GM10847 (cell line): ENCODE data around the gene PLCB1.

ENCODE experiments used
- POLR2A ChIP-seq: IDR thresholded peaks from 2 replicates; pipeline ENCODE4 v1.6.1; 2011; ENCODE audit not compliant: insufficient read length; ENCODE audit errors: extremely low read depth

The PLCB1 gene

DNA sequence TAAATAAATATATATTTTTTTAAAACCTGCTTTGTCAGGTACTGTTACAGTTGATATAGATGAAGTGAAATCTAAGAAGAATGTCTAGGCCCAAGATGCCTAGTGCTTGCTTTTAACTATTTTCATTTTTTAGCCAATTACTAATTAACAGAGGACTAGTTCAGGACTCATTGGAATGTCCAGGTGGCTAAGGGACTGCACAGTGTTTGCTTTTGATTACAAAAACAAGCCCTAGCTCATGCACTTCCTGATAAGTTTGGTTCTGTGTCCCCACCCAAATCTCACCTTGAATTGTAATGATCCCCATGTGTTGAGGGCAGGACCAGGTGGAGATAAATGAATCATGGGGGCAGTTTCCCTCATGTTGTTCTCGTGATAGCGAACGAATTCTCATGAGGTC lies 417.1 kb downstream of the PLCB1 start:
- no peak for TF ChIP-seq POLR2A

DNA sequence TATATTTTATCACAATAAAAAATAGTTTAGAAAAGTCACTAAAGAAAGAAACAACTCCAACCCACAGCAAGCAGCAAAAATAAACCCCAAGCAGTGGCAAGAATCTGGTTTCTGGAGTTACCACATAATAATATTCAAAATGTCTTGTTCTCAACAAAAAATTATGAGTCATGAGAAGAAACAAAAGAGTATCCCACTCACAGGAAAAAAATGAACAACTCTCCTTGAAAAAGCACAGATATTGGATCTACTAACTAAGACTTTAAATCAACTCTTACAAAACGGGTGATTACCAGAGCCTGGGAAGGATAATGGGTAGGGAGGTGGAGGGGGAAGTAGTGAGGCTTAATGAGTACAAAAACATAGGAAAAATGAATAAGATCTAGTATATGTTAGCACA lies 425.6 kb downstream of the PLCB1 start:
- TF ChIP-seq POLR2A: no peak

DNA sequence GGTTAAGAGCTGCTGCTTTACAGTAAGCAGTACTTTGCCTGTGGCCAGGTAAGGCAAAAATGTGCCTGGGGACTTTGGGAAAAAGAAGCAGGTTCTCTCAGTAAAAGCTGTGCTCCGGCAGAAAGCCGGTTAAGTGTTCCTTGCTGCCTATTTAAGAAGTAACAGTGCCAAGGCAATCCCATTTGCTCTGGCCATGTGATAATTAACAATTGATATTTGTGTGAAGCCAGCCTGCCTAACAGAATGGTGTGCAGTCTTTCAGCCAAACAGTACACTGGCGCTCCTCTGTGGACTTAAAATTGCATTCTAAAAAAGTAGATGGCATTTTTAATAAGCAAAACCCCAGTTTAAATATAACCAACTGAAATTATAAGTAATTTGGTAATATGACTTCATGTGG lies 430.3 kb downstream of the PLCB1 start:
- TF ChIP-seq POLR2A: no peak

DNA sequence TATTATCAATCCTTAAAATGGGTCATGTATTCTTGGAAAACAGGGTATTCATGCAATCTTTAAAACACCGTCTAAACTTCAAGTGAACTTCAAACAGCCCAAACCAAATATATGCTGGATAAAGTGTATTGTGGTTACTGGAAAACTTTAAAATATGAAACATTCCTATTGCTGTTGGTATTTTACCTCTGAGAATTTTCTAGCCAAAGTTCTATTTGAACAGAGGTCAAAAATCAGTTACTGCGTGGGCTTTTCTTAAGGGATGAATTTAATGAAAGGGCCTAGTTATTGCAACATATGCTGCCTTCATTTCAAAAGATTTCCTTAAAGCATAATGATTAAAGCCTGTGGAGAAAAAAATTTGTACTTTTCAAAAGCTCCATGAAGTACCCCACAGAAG lies 436.0 kb downstream of the PLCB1 start:
- no peak for TF ChIP-seq POLR2A

DNA sequence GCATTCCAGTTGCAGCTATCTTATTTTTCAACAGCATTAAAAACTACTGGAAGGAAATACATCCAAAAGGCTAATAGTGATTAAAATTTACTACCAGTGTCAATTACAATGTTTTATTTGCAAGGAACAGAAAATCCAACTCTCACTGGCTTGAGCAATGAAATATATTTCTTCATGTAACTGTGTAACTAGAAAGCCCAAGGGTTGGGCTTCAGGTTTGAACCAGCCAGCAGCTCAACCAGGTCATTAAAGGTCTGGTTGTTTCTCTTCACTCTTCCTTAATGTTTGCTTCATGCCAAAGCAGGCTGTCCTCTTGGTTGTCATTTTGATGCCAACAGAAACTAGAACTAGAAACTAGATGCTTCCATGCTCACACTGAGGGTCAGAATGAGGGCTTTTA lies 437.7 kb downstream of the PLCB1 start:
- TF ChIP-seq POLR2A: no peak

DNA sequence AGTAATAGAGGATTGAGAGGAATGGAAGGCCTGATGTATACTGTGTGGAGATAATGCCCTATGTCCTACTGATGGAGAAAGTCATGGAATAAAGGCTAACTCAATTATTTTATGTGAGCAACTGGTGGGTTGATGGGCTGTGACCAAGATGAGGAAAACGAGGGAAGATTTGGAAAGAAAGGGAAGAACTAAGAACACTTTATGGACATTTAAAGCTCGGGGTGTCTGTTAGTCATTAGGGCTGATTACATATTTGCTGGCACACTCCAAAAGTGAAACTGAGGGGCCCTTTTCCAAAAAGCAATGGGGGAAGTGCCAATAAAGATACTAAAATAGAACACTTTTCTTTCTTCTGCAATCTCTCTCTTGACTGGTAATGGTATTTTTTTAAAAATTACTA lies 439.5 kb downstream of the PLCB1 start:
- TF ChIP-seq POLR2A: no peak

DNA sequence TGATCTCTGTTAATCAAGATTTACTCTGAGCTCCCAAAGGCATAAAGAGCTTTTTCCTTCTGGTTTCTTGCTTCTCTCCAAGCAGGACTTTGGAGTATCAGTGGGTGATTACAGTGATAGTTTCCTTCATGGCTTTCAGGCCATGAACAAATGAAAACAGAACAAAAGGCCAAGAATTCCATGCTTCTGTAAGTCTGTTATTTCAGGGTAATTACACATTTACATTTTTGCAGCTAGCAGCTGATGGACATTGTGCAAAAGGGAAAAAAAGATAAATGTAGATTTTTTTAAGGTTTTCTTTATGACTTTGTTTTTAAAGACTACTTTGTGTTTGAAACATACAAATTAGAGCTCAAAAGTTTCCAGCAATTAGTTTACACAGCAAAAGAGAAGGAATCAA lies 441.6 kb downstream of the PLCB1 start:
- TF ChIP-seq POLR2A: no peak

DNA sequence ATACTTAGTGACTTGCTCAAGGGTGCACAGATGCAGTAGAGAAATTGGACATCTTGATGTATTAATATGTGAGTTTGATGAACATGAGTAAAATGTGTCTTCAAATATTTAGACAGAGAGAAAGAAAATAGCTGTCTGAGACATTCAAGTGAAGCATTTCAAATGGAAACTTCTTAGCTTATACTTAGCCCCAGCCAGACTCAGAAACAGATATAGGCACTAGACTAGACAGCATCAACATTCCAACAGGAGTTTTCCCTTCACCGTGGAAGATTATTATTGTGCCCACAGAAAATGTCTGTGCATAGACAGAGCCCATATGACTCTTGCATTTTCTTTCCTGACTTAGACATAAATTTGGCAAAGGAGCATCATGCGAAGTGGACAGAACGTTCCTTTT lies 443.0 kb downstream of the PLCB1 start:
- no peak for TF ChIP-seq POLR2A

DNA sequence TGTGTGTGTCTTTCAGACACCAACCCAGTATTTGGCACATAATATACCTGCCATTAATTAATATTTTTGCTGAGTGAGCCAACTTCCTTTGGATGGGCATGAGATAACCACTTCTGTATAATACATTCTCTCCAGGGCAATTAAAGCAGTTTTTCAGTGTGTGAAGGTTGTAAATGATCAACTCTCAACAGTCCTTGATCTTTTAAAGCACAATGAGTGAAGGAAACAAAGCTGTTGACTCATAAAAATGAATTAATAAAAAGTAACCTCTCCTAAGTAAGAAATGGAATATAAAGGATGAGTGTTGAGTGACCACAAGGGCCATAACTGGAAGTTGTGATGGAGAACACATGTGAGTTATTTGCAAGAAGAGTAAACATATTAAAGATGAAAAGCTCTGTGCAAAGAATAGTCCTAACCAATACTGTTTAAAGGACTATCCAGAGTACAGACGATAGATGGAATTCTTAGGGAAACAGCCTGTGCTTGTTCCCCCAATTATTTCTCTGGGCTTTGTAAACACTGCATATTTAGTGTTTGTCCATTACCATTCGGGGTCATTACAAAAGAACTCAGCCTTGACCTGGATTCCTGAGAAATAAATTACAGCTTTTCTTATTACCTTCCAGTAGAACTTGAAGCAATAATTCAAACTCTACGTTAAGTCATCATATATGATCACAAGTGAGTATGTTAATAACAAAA lies 446.2 kb downstream of the PLCB1 start:
- no peak for TF ChIP-seq POLR2A

DNA sequence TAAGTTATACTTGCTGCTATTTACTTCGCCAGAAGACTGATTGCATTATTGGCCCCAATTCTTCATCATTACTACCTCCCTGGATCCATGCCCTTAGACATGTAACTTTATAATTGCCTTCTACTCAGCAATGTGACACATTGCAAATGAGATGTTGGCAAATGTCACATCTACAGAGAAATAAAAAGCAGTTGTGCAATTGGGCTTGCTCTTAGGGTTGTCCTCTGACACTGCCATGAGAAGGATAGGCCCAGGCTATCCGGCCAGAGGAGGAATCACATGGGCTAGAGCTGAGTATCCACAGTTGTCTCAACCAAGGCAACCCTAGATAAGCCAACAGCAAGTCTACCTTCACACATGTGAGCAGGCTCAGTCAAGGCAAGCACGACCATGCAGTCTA lies 447.0 kb downstream of the PLCB1 start:
- no peak for TF ChIP-seq POLR2A

DNA sequence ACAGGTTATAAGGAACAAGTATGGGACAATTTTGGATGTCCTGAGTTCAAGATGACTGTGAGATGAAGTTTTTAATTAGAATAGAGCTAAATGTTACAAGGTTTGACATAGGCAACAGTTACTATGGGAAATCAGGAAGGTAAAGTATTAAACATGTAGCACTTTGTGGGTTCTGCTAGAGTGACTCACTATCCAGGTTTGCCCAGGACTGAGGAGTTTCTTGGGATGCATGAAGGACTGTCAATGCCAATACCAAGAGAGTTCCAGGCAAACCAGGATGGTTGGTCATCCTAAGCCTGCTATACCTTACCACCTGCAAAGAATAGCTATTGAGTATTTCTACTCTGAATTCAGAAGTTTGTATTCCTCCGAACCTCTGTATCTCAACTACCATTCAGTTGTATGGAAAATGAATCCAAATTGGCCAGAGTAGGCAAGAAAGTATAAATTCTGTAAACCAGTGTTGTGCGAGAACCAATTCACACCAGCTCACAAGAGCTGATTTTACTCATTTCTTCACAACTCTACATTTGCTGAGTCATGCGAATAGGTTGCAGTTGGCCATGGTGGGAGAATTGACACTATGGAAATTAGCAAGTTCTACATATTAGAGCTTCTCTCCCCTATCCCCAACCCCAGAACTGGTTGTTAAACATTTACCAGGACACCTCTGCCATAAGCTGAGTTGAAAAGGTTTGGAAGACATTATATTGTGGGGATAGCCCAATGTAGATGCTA lies 449.5 kb downstream of the PLCB1 start:
- no peak for TF ChIP-seq POLR2A

DNA sequence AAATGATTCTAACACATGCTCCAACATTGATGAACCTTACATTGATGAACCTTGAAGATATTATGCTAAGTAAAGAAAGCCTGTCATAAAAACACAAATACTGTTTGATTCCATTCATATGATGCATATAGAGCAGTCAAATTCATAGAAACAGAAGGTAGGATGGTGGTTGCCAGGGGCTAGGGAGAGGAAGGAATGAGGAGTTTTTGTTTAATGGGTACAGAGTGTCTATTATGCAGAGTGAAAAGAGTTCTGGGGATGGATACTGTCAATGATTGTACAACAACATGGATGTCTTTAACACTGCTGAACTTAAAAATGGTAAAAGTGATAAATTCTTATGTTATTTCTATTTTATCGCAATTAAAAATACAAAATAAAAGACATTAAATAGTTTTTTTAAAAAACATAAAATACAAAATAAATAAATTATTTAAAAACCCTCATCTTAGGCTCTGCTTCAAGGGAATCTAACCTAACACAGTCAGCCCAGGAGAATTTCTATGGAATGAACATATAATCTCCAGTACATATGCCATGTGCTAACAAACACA lies 451.0 kb downstream of the PLCB1 start:
- no peak for TF ChIP-seq POLR2A

DNA sequence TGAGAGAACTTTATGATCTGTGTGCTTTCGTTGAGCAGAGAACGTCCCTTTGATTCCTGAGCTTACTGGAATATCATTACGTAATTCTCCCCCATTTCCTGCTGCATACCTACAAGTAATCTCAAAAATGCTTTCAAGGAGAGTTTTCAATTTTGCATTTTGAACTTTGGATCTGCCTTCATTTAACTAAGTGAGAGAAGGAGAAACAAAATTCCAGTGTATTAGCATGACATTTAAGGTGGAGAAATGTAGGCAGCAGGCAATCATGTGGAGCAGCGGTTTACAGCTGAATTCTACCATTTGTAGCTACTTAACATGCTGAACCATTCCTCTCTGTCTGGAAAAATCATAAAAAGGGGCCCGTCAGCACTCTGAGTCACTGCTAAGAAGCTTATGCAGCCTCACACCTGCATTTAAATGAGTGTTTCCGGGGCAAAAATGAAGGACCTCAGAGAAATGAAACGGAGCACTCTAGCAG lies 451.5 kb downstream of the PLCB1 start:
- TF ChIP-seq POLR2A: no peak

DNA sequence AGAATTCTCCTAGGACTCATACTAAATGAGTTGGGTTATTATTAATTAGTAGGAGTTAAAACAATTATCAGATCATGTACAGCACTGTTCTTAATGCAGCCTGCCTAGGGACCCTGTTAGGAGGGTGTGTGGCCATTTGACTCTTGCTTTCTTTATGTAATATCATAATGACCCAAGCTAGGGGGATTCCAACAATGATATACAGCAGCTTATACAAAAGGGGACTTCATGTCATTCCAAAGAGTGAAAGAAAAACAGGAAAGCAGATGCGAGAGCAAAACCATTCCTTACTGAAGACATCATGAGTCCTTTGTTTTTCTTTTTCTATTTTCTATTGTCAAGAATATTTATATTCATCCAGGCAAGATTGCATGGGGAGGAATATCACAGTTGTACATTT lies 455.2 kb downstream of the PLCB1 start:
- TF ChIP-seq POLR2A: no peak

DNA sequence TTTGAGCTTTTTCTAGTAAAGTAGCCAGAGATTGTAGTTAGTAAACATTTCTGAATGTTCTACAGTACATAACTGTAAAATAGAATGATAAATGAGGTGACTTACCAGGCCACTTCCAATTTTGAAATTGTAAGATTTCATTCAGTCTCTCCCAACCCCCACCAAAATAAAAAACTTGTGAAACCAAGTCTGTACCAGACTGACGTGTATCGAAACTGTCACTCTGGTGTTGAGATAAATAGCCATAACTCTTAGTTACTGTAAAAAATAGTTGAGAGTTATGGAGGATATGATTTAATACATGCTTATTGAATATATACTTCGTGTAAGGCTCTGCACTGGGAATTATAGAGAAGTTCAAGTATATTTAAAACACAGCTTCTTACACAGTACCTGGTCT lies 455.7 kb downstream of the PLCB1 start:
- no peak for TF ChIP-seq POLR2A

DNA sequence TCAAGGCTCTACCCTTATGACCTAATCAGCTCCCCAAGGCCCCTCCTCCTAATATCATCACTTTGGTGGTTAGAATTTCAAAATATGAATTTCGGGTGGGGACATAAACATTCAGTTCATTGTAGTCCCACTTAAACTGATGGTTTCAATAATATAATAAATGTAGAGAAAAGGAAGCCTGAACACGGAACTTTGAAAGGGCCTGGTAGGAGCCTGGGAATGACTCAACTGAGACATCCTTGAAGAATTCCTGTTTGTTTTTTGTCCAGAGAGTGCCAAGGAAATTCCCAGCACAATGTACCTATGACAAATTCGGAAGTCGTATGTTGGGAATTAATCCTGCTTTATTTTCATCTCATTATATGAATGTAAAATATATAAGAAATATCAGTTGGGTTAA lies 457.9 kb downstream of the PLCB1 start:
- no peak for TF ChIP-seq POLR2A

DNA sequence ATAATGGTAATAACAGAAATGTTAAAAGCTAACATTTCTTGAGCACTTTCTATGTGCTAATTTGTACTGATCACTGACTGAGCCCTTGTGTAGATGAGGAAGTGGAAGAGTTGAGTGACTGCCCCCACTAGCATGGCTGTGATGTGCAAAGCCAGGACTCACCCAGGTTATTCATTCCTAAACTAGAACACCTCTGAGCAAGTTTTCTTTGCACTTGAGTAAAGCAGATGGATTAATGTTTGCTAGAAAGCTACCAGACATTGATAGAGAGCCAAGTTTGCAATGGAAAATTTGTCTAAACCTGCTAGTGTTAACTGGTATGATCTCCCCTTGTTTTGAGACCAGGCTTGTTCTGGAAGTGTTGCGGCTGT lies 469.5 kb downstream of the PLCB1 start:
- TF ChIP-seq POLR2A: no peak

DNA sequence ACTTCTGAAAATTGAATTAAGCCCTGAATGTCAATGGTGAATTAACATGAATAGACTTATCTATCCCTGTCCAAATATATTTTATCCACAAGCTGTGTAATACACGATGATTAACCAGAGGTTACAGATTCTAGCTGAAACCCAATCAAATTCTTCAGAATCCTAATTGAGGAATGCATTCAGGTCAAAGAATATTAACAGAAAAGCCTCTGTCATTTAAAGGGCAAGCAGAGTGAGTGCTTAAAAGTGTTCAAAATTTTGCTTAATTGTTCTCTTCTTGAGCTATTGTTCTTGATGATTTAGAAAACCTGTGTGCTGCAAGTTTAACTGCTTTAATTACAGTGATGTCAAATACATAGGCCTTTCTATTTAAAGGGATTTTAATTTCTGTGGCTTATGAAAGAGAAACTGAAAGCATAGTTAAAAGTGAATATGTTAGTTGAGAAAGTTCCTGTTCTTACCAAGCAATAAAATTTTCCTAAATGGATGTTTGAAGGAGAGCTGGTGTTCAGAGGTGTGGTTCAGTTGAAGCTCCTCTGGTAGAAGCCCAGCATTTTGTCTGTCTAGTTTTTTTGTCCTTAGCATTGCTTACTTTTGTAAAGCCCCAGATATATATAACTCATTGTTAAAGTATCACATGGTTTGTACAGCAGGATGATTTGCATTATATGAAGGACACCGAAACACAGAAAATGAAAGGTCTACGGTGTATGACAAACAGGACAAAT lies 470.5 kb downstream of the PLCB1 start:
- no peak for TF ChIP-seq POLR2A
